ENCODE results near the gene UGT8. TPM values are rescaled to one million over a fixed set of nuclear protein-coding genes. Genes with fewer than 3 reads are reported as not detected.
"Not testable (repeated sequence)": the region's sequence is repeated elsewhere in the genome, so short reads cannot be mapped to it uniquely, and the experiment has no call there.

The UGT8 gene
- total RNA-seq, 4 donors from 2014 or later = under 0.01 to 0.69 (median 0.15) TPM

GRCh38 chr4:114606245-114606644, 7.6 kb downstream of the UGT8 start:
- H3K4me1 ChIP-seq = no peaks in the 10 kb centered on the region
- no peaks in the 10 kb centered on the region for H3K9me3 ChIP-seq
- H3K36me3 ChIP-seq = no peaks in the 10 kb centered on the region
- intact Hi-C loops (cut with DNase I) = no loop called here
- no peak overlapping the region for H3K4me3 ChIP-seq
- WGBS = 72% methylated on average over 2 of the region's 2 CpGs
- no peak for DNase-seq (ENCODE audit: extremely low spot score)
- no peak overlapping the region for H3K27ac ChIP-seq (replicated peaks in 1 of 4)
- no peaks in the 10 kb centered on the region for H3K27me3 ChIP-seq
- TF ChIP-seq CTCF (IDR thresholded peaks at IDR 0.05) (no peak), POLR2A (IDR thresholded peaks at IDR 0.05; ENCODE audit: low read depth) (no peak), POLR2AphosphoS5 (IDR thresholded peaks at IDR 0.05) (no peak), EP300 (IDR thresholded peaks at IDR 0.05) (no peak)

- Histone ChIP-seq H3K4me1 (no peaks in the 10 kb centered on the region), H3K4me3 (no peak overlapping the region), H3K9me3 (no peaks in the 10 kb centered on the region), H3K27me3 (no peaks in the 10 kb centered on the region), H3K27ac (replicated peaks in 1 of 4) (no peak overlapping the region), H3K36me3 (no peaks in the 10 kb centered on the region)
- TF ChIP-seq POLR2AphosphoS5 (IDR thresholded peaks at IDR 0.05) (no peak), CTCF (IDR thresholded peaks at IDR 0.05) (no peak), POLR2A (IDR thresholded peaks at IDR 0.05; ENCODE audit: low read depth) (no peak), EP300 (IDR thresholded peaks at IDR 0.05) (no peak)
- intact Hi-C loops (cut with DNase I) = no loop called here
- no peak for DNase-seq (ENCODE audit: extremely low spot score)
Measured at GRCh38 chr4:114607056-114607455, 8.4 kb downstream of the UGT8 start.

- no peak for DNase-seq (ENCODE audit: extremely low spot score)
- Histone ChIP-seq H3K4me3 (no peak overlapping the region), H3K4me1 (no peaks in the 10 kb centered on the region), H3K36me3 (no peaks in the 10 kb centered on the region), H3K27ac (replicated peaks in 1 of 4) (no peak overlapping the region), H3K27me3 (no peaks in the 10 kb centered on the region), H3K9me3 (no peaks in the 10 kb centered on the region)
- WGBS = 80% methylated on average over 4 of the region's 4 CpGs
- TF ChIP-seq EP300 (IDR thresholded peaks at IDR 0.05) (no peak), POLR2A (IDR thresholded peaks at IDR 0.05; ENCODE audit: low read depth) (no peak), POLR2AphosphoS5 (IDR thresholded peaks at IDR 0.05) (no peak), CTCF (IDR thresholded peaks at IDR 0.05) (no peak)
- intact Hi-C loops (cut with DNase I) = no loop called here
Measured at GRCh38 chr4:114613560-114613959, 15.0 kb downstream of the UGT8 start.

- H3K36me3 ChIP-seq = no peaks in the 10 kb centered on the region
- no peak for DNase-seq (ENCODE audit: extremely low spot score)
- H3K4me3 ChIP-seq = no peak overlapping the region
- no peaks in the 10 kb centered on the region for H3K27me3 ChIP-seq
- no peaks in the 10 kb centered on the region for H3K9me3 ChIP-seq
- 59% methylated on average over 3 of the region's 3 CpGs for WGBS
- TF ChIP-seq EP300 (IDR thresholded peaks at IDR 0.05) (no peak), POLR2A (IDR thresholded peaks at IDR 0.05; ENCODE audit: low read depth) (no peak)
- H3K27ac ChIP-seq (replicated peaks in 1 of 4) = no peak overlapping the region
- intact Hi-C loops (cut with DNase I) = no loop called here
- H3K4me1 ChIP-seq = no peaks in the 10 kb centered on the region
Measured at GRCh38 chr4:114615435-114615834, 16.8 kb downstream of the UGT8 start.

GRCh38 chr4:114616036-114616435, 17.4 kb downstream of the UGT8 start:
- H3K27me3 ChIP-seq; H3K36me3 ChIP-seq; H3K9me3 ChIP-seq; H3K4me1 ChIP-seq; DNase-seq (ENCODE audit: extremely low spot score); H3K4me3 ChIP-seq; H3K27ac ChIP-seq (replicated peaks in 1 of 4); intact Hi-C loops (cut with DNase I): not testable (repeated sequence)
- WGBS = 95% methylated on average over 11 of the region's 12 CpGs

GRCh38 chr4:114626196-114626595, 27.6 kb downstream of the UGT8 start:
- Histone ChIP-seq H3K36me3 (no peaks in the 10 kb centered on the region), H3K9me3 (no peaks in the 10 kb centered on the region), H3K4me1 (no peaks in the 10 kb centered on the region), H3K4me3 (no peak overlapping the region), H3K27me3 (no peaks in the 10 kb centered on the region), H3K27ac (replicated peaks in 1 of 4) (no peak overlapping the region)
- TF ChIP-seq POLR2AphosphoS5 (IDR thresholded peaks at IDR 0.05) (no peak), POLR2A (IDR thresholded peaks at IDR 0.05; ENCODE audit: low read depth) (no peak), CTCF (IDR thresholded peaks at IDR 0.05) (no peak), EP300 (IDR thresholded peaks at IDR 0.05) (no peak)
- 76% methylated on average over 2 of the region's 2 CpGs for WGBS
- intact Hi-C loops (cut with DNase I) = no loop called here
- no peak for DNase-seq (ENCODE audit: extremely low spot score)

Measured in esophagus muscularis mucosa (tissue), 4 donors.